Gastroesophageal sphincter (tissue), 4 donors: ENCODE measurements around the gene MMP11. TPM values are rescaled to one million over a fixed set of nuclear protein-coding genes. Genes with fewer than 3 reads are reported as not detected.

ENCODE experiments used
- ATAC-seq: fragments of 150-250 bp; one replicate; pipeline ENCODE4 v1.9.1; 2016; ENCODE audit warnings: mild to moderate bottlenecking, moderate library complexity
- H3K27ac ChIP-seq, 4 donors: fragments of 200-600 bp; sonication (generic) in 3 of 4; 1 replicate in 3 of 4; 2 replicates in 1 of 4; pipeline ENCODE4 v1.5.1; 2016 to 2019
- H3K27me3 ChIP-seq: fragments of 200-600 bp; sonication (generic); one replicate; pipeline ENCODE4 v1.5.1; 2019
- H3K36me3 ChIP-seq, 2 donors: fragments of 200-600 bp; sonication (generic); one replicate each; pipeline ENCODE4 v1.5.1; 2019; ENCODE audit warnings: control low read depth in 1 of 2
- H3K4me1 ChIP-seq, 3 donors: fragments of 200-600 bp; sonication (generic); 1 replicate in 2 of 3; 2 replicates in 1 of 3; pipeline ENCODE4 v1.5.1; 2016 to 2019; ENCODE audit warnings: control low read depth in 2 of 3
- H3K4me3 ChIP-seq, 2 donors: fragments of 200-600 bp; sonication (generic); one replicate each; pipeline ENCODE4 v1.5.1; 2019; ENCODE audit warnings: mild to moderate bottlenecking in 1 of 2, moderate library complexity in 1 of 2
- H3K9me3 ChIP-seq, 3 donors: fragments of 200-600 bp; sonication (generic); one replicate each; pipeline ENCODE4 v1.5.1; 2017 to 2019; ENCODE audit warnings: control low read depth in 2 of 3
- CTCF ChIP-seq, 4 experiments: fragments of 200-600 bp in 2 of 4; fragments of 450-650 bp in 2 of 4; sonication (generic) in 1 of 4; IDR thresholded peaks; one replicate each; pipeline ENCODE4 v1.5.1; 2017 to 2019; ENCODE audit warnings: antibody characterized with exemption in 4 of 4, mild to moderate bottlenecking in 2 of 4, moderate library complexity in 2 of 4
- EP300 ChIP-seq: sonication (generic); formaldehyde crosslinking; IDR thresholded peaks from one replicate; pipeline ENCODE4 v1.6.1; 2017; ENCODE audit warnings: antibody characterized with exemption, mild to moderate bottlenecking
- POLR2A ChIP-seq, 2 donors: fragments of 450-650 bp; IDR thresholded peaks; one replicate each; pipeline ENCODE4 v1.6.1; 2017; ENCODE audit warnings: antibody characterized with exemption in 2 of 2, mild to moderate bottlenecking in 2 of 2, moderate library complexity in 1 of 2
- POLR2AphosphoS5 ChIP-seq: sonication (generic); formaldehyde crosslinking; IDR thresholded peaks from one replicate; pipeline ENCODE4 v1.6.1; 2017; ENCODE audit warnings: antibody characterized with exemption
- WGBS, 2 donors: methylation state at CpG; one replicate each; pipeline ENCODE4 v1.1.5; 2018; ENCODE audit warnings: low coverage in 1 of 2; 5-methylcytosine and 5-hydroxymethylcytosine counted together
- total RNA-seq, 4 donors: library from RNA; depleted of rRNA; stranded (reverse); fragments of >200 nt; gene quantifications; one replicate each; pipeline ENCODE4 v1.1.0, GENCODE V29; 2016

MMP11 gene
- total RNA-seq, 4 donors from 2014 or later, result 2.3 to 11.0 (median 9.7) TPM

DNA sequence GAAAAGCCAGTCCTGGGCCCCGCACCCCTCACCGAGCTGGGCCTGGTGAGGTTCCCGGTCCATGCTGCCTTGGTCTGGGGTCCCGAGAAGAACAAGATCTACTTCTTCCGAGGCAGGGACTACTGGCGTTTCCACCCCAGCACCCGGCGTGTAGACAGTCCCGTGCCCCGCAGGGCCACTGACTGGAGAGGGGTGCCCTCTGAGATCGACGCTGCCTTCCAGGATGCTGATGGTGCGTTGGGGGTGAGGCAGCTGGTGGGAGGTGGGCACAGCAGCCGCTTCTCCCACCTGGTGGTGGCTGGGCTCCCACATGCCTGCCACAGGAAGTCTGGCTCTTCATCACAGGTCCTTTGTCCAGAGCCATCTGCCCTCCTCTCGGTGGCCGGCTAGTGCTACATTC lies 9.6 kb downstream of the MMP11 start:
- ATAC-seq, result no peak
- Histone ChIP-seq H3K9me3 (no peaks in the 10 kb centered on the region), H3K4me3 (no peak overlapping the region), H3K27ac (peak overlapping the region in 1 of 4 donors; percentile 5), H3K36me3 (peaks cover 0 to 21% of the 10 kb centered on the region in 2 donors), H3K27me3 (no peaks in the 10 kb centered on the region), H3K4me1 (peaks cover 0 to 33% (median 6%) of the 10 kb centered on the region in 3 donors)
- no CpG with 5 or more reads among the region's 16 CpGs for WGBS, 2 donors
- TF ChIP-seq POLR2AphosphoS5 (no peak), CTCF (IDR thresholded peaks at IDR 0.05) (no peak), EP300 (no peak), POLR2A (IDR thresholded peaks at IDR 0.05) (no peak)

- ATAC-seq, result no peak
- no peaks in the 10 kb centered on the region for H3K9me3 ChIP-seq
- peaks cover 0 to 31% (median 6%) of the 10 kb centered on the region in 3 donors for H3K4me1 ChIP-seq
- no peaks in the 10 kb centered on the region for H3K27me3 ChIP-seq
- WGBS, 2 donors, result 57% methylated on average over 1 of the region's 1 CpG; no CpG with 5 or more reads in 1 of the 2 donors
- H3K4me3 ChIP-seq, result no peak overlapping the region
- TF ChIP-seq CTCF (IDR thresholded peaks at IDR 0.05) (no peak), POLR2AphosphoS5 (no peak), EP300 (no peak), POLR2A (IDR thresholded peaks at IDR 0.05) (no peak)
- peak overlapping the region in 1 of 4 donors; percentile 5 for H3K27ac ChIP-seq
- H3K36me3 ChIP-seq, result peaks cover 0 to 21% of the 10 kb centered on the region in 2 donors
Measured at GRCh38 chr22:23782703-23783102, 10.1 kb downstream of the MMP11 start.

- Histone ChIP-seq H3K27ac (peak overlapping the region in 2 of 4 donors; percentile 5 to 26), H3K27me3 (no peaks in the 10 kb centered on the region), H3K4me1 (peaks cover 0 to 31% (median 11%) of the 10 kb centered on the region in 3 donors), H3K36me3 (peaks cover 0 to 21% of the 10 kb centered on the region in 2 donors), H3K9me3 (no peaks in the 10 kb centered on the region), H3K4me3 (no peak overlapping the region)
- 73% methylated on average over 6 of the region's 15 CpGs; no CpG with 5 or more reads in 1 of the 2 donors for WGBS, 2 donors
- TF ChIP-seq POLR2AphosphoS5, result no peak
- no peak for TF ChIP-seq CTCF (IDR thresholded peaks at IDR 0.05)
- TF ChIP-seq POLR2A (IDR thresholded peaks at IDR 0.05), result no peak
- TF ChIP-seq EP300, result no peak
- ATAC-seq, result no peak
Measured at GRCh38 chr22:23783265-23784150, 10.9 kb downstream of the MMP11 start.

DNA sequence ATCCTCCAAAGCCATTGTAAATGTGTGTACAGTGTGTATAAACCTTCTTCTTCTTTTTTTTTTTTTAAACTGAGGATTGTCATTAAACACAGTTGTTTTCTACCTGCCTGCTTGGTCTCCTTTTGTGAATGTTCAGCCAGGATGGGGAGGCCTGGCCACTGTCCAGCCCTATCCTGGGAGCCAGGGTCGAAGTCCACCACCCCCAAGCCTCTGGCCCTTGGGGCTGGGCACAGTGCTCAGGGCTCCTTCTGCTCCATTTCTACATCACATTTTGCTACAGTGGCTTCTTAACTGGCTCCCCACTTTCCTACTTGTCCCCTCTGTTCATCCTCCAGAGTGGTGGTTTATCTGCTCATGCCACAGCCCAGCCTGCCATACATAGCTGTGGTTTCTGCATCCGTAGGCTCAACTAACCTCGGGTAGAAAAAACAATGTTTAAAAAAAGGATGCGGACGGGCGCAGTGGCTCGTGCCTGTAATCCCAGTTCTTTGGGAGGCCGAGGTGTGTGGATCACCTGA lies 11.6 kb downstream of the MMP11 start:
- no peak for TF ChIP-seq EP300
- TF ChIP-seq CTCF (IDR thresholded peaks at IDR 0.05), result no peak
- no peak for TF ChIP-seq POLR2A (IDR thresholded peaks at IDR 0.05)
- no peak for TF ChIP-seq POLR2AphosphoS5
- no peak for ATAC-seq
- peak overlapping the region in 2 of 4 donors; percentile 5 to 26 for H3K27ac ChIP-seq

More for the DNA sequence above, 11.6 kb downstream of the MMP11 start:
- H3K36me3 ChIP-seq, result peaks cover 0 to 19% of the 10 kb centered on the region in 2 donors
- peaks cover 0 to 39% (median 11%) of the 10 kb centered on the region in 3 donors for H3K4me1 ChIP-seq
- 68 to 100% methylated on average over 2 to 3 of the region's 8 CpGs for WGBS, 2 donors
- no peak overlapping the region for H3K4me3 ChIP-seq
- H3K9me3 ChIP-seq, result no peaks in the 10 kb centered on the region
- no peaks in the 10 kb centered on the region for H3K27me3 ChIP-seq
